Activated CD8-positive, alpha-beta memory T cell treated with anti-CD3 and anti-CD28 coated beads for 24 hours (primary cell): ENCODE results near the gene LCE2D.
A peak's percentile ranks its signal among the peaks of the same experiment; 100 is the strongest.
"Not testable (repeated sequence)": the region's sequence is repeated elsewhere in the genome, so short reads cannot be mapped to it uniquely, and the experiment has no call there.

Experiments used
- DNase-seq: peaks from one replicate; pipeline ENCODE4 v3.0.0-alpha.2; 2020

The LCE2D gene

GRCh38 chr1:152663098-152663497 lies at the start of gene LCE2D:
Gene LCE2D, plus strand, starts transcription at chr1:152663380. Its CDS starts 726 bp downstream, at chr1:152664106.
- no peak for DNase-seq

- DNase-seq: no peak
Measured at GRCh38 chr1:152613511-152613910, 49.7 kb upstream of the LCE2D start, which contains the start of gene LCE3B. Gene LCE3B, plus strand, starts transcription at chr1:152613811. Its CDS starts 0 bp downstream, at chr1:152613811.

GRCh38 chr1:152621993-152622392 lies 41.2 kb upstream of the LCE2D start:
- DNase-seq: no peak

- no peak for DNase-seq
Measured at GRCh38 chr1:152622803-152623202, 40.4 kb upstream of the LCE2D start, which contains the start of gene LCE3A. Gene LCE3A, minus strand, starts transcription at chr1:152623103. Its CDS starts 0 bp downstream, at chr1:152623103.

DNA sequence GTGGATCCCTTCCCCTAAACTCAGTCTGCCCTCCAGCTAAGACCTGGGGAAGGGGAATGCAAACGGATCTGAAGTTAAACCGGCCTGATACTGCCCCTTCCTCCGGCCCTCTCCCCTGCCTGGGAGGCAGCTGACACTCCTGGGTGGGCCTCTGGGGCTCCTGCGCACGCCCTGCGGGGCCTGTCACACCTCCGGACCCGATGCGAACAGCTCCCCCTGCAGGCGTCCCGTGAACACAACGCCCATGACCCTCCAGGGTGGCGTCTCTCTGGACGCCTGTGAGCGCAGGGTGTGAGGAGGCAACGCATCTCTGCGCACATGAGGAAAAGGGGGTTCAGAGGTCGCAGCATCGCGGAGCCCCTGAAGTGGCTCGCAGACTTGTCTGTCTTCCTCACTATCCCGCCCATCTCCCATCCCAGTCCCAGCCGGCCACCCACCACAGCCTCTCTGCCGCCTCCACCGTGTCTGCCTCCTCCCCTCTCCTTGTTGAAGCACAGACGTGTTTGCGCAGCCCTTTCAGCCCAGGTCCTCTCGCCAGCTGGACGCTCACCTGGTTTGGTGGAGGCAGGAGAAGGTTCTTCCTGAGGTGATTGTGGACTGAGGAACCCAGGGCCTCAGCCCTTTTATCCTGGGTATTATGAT lies 39.9 kb upstream of the LCE2D start:
- DNase-seq: no peak

DNA sequence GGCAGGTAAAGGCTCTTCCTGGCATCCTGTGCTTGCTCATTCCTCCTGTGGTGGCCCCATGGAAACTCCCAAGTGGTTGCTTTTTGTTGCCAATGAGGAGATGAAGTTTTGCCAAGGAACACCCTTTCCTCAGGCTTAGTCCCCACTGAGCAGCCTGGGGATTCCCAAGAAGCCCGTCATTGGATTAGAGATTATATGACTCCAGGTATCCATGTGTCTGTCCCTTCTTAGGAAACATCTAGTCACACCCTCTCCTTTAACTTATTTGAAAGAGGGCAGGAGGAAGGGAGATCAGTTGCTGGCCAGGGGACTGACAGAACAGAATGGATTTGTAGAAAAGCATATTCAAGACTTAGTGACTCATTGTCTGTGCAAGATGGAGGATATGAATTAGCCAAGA lies 36.4 kb upstream of the LCE2D start:
- no peak for DNase-seq

- no peak for DNase-seq
Measured at GRCh38 chr1:152630596-152630995, 32.6 kb upstream of the LCE2D start.

DNA sequence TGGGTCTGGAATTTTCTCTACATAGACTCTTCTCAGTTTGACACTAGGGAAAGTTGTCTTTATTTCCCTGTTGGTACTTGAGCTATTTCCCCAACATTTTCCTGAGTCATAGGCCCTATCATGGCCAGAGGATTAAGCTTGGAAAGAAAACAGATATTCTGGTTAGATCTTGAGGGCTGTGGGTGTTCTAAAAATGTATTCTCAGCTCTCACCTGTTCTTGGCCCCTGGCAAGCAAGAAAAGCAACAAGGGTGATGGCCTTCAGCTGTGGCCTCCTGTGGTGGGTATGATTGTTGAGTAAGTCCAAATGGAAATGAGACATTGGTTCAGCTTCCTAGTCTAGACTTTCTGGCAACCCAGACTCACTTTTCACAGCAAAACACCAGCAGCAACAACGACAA lies 22.8 kb upstream of the LCE2D start:
- no peak for DNase-seq

DNA sequence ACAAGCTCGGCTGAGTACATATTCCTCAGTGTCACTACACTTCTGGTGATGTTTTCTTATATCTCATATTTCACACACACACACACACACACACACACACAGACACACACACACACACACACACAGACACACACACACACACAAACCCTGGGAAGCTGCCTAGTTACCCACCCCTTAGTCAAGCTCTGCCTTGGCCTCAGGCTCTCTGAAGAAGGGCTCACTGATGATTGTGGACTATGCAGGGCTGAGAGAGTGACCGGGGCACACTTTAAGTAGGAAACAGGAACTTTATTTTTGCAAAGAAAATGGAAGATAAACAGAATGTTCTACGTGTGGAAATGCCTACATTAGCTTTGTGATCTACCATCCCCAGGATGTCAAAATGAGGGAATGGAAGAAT lies 19.2 kb upstream of the LCE2D start:
- DNase-seq: no peak

GRCh38 chr1:152645146-152645545 lies 18.0 kb upstream of the LCE2D start:
- no peak for DNase-seq

DNA sequence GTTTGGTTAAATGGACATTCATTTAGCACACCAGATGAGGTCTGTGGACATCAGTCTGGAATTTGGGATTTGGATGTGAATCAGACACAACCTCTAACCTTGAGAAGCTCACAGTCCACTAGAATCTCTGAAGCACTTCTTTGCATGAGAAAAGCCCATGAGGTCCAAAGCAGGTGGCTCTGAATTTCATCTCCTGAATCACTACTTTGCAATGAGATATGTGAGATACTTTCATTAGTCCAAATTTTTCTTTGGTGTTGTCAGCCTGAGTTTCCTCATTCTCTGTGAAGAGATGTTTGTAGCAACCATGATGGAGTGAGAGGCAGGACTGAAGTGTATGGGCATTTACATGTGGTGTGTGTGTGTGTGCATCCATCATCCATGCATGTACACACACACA lies 16.5 kb upstream of the LCE2D start:
- DNase-seq: no peak

GRCh38 chr1:152654110-152654509 lies 9.1 kb upstream of the LCE2D start:
- DNase-seq: peak; percentile 67

DNA sequence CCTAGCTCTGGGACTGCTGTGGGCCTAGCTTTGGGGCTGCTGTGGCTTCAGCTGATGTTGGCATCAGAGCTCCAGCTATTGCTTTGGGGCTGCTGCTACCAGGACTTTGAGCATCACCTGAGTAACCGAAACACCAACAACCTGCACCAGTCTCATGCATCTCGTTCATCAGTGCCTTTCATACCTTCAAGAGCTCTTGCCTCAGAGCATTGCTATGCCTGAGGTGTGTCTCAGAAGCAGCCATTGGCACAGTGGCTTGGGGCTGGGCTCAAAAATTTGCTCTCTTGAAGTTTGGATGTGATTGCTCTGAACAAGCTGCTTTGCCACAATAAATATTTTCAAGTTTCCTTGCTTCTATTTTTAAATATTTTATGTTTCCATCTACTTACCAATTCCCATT lies 6.7 kb upstream of the LCE2D start:
- DNase-seq: no peak

DNA sequence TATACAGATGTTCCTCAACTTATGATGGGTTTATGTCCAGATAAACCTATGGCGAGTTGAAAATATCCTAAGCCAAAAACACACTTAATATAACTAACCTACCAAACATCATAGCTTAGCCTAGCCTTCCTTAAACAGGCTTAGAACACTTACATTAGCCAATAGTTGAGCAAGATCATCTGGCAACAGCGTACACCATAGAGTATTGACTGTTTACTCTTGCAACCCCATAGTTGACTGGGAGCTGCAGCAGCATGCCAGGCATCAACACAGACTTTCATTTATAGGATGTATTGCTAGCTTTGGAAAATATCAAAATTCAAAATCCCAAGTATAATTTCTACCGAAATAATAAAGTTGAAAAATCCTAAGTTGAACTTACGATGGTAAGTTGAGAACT lies 5.5 kb upstream of the LCE2D start:
- no peak for DNase-seq

DNA sequence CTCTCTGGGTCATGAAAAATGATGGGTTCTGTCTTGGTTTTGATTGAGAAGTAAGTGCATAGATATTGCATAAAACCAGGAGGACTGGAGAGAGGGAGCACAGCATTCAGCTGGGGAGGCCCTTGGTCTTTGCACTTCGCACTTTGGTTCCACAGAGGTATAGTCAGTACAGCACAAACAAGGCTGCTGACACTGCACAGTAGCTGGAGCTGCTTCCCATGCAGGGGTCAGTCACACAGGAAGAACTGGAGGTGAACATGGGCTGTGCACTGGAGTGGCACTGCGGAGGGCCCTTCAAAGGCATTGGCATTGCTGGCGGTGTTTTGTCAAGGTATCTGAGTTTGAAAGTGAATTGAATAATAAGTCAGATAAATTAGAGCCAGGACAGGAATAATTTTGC lies 4.5 kb upstream of the LCE2D start:
- no peak for DNase-seq

- DNase-seq: not testable (repeated sequence)
Measured at GRCh38 chr1:152666171-152666570, 3.0 kb downstream of the LCE2D start.

GRCh38 chr1:152667648-152668047 lies 4.5 kb downstream of the LCE2D start:
- DNase-seq: no peak

DNA sequence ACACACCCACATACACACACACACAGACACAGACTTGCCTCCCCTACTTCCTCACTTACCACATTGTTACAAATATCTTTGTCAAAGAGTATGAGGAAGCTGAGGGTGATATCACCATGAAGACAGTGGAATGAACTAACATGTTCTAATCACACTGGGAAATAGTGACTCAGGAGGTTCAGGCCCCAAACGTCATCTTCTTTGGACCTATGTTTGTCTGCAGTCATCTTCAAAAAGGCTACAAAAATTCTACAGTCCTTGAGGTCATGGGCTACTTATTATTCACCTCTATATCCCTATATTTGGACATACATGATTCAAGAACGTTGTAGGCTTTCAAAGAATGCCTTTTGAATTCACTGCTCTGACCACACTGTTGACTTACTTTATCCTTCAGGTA lies 9.8 kb downstream of the LCE2D start:
- no peak for DNase-seq

DNA sequence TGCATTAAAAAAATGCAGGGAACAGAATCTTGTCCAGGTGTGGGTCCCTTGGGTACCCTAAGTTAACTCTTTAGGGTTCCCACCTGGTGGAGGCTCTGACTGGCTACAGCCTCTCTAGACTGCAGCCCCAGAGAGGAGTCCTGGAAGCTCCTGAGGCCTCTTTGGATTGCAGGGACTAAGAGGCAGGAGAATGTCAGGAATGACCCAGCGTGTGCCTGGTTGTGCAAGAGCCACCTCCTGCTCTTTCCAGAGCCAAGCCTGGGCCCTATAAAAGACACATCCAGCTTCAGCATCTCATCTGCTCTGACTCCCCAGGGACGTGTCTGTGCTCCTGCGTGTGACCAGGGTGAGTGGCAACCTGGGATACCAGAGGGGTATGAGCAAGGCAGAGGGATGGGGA lies 11.8 kb downstream of the LCE2D start, which contains the start of gene LCE2C:
Gene LCE2C, plus strand, starts transcription at position 297 of the 400 bp plus-strand sequence. CDS start 737 bp downstream, outside the sequence.
- DNase-seq: not testable (repeated sequence)

- no peak for DNase-seq
Measured at GRCh38 chr1:152679459-152679858, 16.3 kb downstream of the LCE2D start.

DNA sequence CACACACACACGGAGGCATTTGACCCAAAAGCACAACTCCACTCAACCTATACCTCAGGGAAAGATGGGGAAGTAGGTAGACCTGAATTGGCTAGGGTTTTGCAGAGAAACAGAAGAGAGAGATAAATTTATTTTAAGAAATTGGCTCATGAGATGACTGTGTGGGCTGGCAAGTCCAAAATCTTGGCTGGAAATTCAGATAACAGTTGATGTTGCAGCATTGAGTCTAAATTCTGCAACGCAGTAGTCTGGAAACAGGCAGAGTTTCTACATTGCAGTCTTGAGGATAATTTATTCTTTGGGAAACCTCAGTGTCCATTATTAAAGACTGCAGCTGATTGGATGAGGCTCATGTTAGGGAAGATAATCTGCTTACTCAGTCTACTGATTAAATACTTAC lies 18.4 kb downstream of the LCE2D start:
- DNase-seq: no peak

- DNase-seq: no peak
Measured at GRCh38 chr1:152683846-152684245, 20.7 kb downstream of the LCE2D start.

GRCh38 chr1:152685823-152686222 lies 22.6 kb downstream of the LCE2D start, which contains the start of gene LCE2B:
Gene LCE2B, plus strand, starts transcription at chr1:152686123. Its CDS starts 721 bp downstream, at chr1:152686844.
- DNase-seq: not testable (repeated sequence)

GRCh38 chr1:152697701-152698600 lies 34.8 kb downstream of the LCE2D start, which contains the start of gene LCE2A:
Gene LCE2A, plus strand, starts transcription at chr1:152698345. Its CDS starts 557 bp downstream, at chr1:152698902.
- no peak for DNase-seq
